NCI-H2107 treated with DMSO at 0.1 percent for 48 hours (cell line): Measurements from ENCODE around the gene EMP2.
"Not testable (repeated sequence)": the region's sequence is repeated elsewhere in the genome, so short reads cannot be mapped to it uniquely, and the experiment has no call there.

Experiments
- DNase-seq: peaks from one replicate; lab custom pipeline; 2025; ENCODE audit not compliant: unreplicated experiment; lab: John Stamatoyannopoulos, UW

Gene EMP2

GRCh38 chr16:10579965-10580882, at the start of gene EMP2:
TSS of gene EMP2 (minus strand) at chr16:10580598. CDS start at chr16:10547617, 32,981 bp downstream.
- DNase-seq: peak; percentile 30

GRCh38 chr16:10629592-10629963, 49.2 kb upstream of the EMP2 start:
- no peak for DNase-seq

DNA sequence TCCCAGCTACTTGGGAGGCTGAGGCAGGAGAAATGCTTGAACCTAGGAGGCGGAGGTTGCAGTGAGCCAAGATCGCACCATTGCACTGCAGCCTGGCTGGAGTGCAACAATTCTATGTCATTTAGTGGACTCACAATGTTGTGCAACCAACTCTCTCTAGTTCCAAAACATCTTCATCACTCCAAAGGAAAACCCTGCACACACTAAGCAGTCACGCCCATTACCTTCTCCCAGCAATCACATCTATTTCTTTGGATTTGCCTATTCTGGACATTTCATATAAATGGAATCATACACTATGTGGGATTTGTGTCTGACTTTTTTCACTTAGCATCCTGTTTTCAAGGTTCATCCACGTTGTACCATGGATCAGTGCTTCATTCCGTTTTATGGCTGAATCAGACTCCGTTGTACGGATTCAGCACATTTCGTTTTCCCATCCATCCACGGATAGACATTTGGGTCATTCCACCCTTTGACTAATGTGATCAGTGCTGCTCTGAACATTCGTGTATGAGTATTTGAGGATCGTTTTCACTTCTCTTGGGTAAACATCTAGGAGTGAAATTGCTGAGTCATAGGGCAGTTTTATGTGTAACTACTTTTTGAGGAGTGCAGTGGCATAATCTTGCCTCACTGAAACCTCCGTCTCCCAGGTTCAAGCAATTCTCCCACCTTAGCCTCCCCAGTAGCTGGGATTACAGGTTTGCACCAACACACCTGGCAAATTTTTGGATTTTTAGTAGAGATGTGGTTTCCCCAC, 45.4 kb upstream of the EMP2 start:
- DNase-seq: no peak

DNA sequence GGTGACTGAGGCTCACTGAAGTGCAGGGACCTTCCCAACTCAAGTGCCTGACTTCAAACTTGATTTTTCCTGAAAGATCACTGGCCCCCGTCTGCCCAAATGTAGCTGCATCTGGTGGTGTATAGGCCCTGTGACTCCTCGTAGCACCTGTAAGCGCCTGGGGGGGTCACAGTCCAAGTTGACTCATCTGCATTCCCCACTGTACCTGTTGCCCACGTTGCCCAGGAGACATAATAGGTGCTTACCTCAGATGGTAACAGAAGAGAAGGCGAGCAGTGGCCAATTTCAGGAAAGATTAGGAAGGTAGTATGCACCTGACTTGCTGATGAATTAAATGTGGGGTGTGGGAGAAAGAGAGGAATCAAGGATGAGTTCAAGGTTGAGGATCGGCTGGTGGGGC, 44.1 kb upstream of the EMP2 start:
- DNase-seq: no peak

GRCh38 chr16:10623059-10623458, 42.7 kb upstream of the EMP2 start:
- no peak for DNase-seq

DNA sequence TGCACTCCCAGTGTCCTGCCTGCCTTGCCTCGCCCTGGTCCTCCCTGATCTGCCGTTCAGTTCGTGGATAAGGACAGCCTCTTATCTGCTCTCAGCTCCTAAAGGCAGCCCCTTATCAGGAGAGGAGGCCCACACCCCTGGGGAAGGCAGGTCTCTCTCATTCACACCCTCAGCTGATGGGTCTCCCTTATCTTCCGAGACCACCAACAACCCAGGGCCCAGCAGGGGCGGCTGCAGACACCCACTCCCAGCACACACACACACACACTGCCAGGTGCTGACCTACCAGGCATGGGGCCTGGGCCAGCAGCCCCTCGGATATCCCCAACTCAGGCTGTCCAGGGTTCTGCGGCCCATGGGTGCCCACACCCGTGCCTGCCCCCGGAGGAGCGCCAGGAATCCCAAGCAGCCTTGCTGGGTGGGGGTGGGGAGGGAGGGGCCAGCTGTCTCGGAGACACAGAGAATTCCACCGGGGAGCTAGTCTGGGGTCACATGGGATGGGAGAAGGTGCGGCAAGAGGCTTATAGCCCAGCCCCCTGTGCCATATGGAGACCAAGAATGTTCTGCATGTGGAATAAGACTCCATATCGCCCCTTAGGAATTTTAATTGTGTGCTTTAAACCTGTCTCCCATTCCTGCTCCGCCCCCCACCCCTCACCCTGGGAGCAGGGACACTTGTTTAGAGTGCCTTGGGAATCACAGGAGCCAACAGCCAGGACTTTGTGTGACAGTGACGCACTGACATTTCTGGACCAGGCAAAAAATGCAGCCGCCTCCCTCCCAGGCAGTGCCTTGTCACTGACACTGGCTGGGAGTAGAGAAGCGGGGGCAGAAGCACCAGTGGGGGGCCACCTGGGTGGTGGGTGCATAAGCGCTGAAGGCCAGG, 41.9 kb upstream of the EMP2 start:
- no peak for DNase-seq

DNA sequence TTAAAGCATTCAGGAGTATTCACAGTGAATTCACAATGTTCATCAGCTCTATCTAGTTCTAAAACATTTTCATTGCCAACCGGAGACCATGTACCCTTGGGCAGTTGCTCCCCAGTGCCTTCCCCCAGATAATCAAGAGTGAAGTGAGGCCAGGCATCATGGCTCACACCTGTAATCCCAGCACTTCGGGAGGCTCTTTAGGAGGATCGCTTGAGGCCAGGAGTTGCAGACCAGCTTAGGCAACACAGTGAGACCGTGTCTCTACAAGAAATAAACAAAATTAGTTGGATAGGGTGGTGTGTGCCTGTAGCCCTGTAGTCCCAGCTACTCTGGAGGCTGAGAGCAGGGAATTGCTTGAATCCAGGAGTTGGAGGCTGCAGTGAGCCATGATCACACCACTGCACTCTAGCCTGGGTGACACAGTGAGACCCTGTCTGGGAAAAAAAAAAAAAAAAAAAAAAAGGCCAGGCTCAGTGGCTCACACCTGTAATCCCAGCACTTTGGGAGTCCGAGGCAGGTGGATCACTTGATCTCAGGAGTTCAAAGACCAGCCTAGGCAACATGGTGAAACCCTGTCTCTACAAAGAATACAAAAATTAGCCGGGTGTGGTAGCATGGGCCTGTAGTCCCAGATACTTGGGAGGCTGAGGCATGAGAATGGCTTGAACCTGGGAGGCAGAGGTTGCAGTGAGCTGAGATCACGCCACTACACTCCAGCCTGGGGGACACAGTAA, 41.0 kb upstream of the EMP2 start:
- DNase-seq: not testable (repeated sequence)

GRCh38 chr16:10620120-10620519, 39.7 kb upstream of the EMP2 start:
- no peak for DNase-seq

DNA sequence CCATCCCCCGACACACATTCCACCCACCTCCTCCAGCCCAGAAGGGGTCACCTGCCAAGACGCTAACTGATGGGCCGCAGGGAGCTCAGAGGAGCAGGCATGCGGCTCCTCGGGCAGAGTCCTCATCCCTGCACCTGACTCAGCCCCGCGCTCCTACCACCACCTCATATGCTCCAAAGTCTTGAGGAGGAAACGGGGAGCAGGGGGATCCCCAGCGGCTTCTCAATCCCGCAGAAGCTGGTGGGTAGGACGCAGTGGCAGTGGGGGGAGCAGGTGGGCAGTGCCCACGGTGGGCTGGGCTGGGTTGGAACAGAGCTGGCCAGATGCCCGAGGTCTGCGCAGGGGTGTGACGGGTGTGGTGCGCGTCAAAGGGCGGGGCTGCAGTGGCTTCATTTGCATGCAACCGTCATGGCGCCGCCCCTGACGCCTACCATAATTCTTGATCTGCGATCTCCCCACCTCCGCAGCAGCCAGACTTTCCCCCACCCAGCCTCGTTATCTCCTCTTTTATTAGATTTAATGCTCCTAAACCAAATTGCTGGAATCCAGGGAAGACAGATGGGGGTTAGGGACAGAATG, 39.0 kb upstream of the EMP2 start:
- DNase-seq: no peak

DNA sequence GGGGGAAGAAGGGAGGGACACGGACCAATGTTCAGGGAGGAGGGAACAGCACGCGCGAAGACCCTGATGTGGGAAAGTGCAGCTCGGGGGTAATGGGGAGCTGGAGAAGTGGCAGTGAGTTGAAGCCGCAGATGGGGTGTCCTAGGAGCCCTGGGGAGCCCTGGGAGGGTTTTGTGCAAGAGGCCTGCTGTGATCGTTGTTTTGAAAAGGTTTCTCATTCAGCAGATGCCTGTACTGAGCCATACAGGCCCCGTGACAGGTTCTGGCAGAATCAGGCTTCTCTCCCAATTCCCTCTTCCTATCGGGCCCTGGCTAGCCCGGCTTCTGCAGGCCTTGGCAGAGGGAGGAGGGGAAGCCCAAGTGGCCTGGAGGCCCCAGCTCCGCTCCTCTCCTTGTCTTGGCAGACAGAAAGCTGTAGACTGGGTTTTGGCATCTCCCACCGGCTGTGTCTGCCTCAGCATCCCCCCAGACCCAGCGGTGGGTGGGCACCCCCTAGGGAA, 38.4 kb upstream of the EMP2 start:
- DNase-seq: no peak

- DNase-seq: peak; percentile 17
These were observed 37.4 kb upstream of the EMP2 start for GRCh38 chr16:10617662-10618420.

DNA sequence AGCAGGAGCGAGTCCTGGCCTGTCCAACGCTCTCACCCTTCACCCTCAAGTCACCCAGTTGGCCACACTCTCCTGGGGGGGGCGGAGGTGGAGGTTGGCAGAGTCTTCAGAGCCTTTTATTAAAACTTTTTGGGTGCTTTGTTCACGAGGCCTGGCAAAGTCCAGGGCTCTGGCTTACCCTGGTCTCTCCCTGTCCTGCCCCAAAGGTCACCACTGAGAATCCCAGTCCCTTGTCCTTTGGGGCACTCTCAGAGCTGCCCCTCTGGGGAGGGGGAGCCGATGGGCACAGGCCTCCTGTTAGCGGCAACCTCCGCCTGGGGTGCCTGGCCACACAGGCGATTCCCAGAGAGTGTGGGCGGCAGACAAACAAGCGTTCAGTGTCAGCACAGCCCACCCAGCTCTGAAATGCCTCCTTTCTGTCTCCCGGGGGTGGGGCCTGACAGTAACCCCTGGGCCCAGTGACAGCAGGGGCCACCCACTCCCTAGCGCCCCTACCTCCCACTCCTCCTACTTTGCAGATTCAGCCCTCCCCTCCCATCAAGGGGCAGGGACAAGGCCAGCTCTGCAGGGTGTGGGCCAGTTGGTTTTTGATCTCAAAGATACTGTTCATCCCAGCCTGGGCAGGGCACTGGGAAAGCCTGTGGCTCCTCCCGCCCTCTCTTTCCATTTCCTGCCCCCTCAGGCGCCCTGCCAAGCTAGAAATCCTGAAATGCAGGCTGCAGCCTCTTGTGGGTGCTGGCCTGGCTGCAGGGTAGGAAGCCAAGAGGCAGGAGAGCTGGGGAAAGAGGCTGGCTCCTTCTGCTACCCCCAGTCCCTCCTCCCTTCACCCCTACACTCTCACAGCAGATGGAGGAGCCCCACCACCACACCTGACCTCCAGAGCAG, 36.6 kb upstream of the EMP2 start:
- no peak for DNase-seq

DNA sequence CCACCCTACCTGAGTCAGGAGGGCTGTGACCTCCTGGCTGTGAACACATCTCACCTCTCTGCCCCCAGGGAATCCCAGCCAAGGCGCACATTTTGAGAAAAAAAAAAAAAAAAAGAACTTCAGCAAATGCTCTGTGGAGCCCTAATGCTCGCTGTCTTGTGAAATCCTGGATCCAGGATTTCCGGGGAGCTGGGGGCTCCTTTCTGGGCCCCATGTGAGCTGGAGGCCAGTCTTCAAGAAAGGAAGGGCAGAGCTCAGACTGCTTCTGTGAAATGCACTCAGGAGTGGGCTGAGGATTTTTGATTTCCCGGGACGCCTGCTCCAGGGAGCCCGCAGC, 36.0 kb upstream of the EMP2 start:
- no peak for DNase-seq

DNA sequence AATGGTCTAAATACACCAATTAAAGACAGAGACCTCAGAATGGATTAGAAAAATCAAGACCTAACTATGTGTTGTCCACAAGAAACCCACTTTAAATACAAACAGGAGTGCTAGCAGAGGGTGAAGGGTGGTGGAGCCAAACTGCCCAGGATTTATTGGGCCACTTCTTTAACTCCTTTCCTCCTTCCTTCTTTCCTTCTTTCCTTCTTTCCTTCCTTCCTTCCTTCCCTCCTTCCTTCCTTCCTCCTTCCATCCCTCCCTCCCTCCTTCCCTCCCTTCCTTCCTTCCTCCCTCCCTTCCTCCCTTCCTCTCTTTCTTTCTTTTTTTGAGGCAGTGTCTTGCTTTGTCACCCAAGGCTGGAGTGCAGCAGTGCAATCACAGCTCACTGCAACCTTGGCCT, 34.3 kb upstream of the EMP2 start:
- no peak for DNase-seq

DNA sequence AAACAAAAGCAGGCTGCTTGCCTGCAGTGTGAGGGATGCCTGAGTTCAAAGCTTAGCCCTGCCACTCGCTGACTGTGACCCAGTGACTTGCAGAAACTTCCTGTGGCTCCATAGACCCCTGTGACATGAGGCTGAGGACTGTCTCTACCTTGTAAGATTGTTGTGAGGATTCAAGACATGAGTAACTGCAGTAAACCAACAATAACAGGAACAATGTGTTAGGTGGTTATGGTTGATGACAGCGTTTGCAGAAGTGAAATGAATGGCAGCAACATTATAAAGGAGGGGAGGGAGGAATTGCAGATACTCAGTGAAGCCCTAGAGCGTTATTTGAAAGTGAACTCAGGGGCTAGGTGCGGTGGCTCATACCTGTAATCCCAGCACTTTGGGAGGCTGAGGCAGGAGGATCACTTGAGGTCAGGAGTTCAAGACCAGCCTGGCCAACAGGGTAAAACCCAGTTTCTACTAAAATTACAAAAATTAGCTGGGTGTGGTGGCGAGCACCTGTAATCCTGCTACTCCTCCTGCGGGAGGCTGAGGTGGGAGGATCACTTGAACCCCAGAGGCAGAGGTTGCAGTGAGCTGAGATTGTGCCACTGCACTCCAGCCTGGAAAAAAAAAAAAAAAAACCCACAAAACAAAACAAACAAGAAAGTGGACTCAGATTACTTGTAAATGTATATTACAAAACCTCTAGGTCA, 33.5 kb upstream of the EMP2 start:
- DNase-seq: no peak

GRCh38 chr16:10612649-10613179, 32.3 kb upstream of the EMP2 start:
- DNase-seq: no peak

GRCh38 chr16:10611825-10612342, 31.5 kb upstream of the EMP2 start:
- no peak for DNase-seq
